HG02763 (cell line): ENCODE data around the gene SNX5.

ENCODE experiments used
- ATAC-seq: cut with Tn5 transposase; IDR thresholded peaks from one replicate; pipeline ENCODE4 v1.9.1; 2021; ENCODE audit warnings: mild to moderate bottlenecking, moderate library complexity; ENCODE audit not compliant: unreplicated experiment

SNX5 gene

GRCh38 chr20:17919149-17919548 lies 49.4 kb downstream of the SNX5 start:
- no peak for ATAC-seq

- no peak for ATAC-seq
These were observed 50.6 kb downstream of the SNX5 start for GRCh38 chr20:17917832-17918618.

GRCh38 chr20:17916433-17916891 lies 52.1 kb downstream of the SNX5 start:
- no peak for ATAC-seq

- ATAC-seq: no peak
These were observed 53.6 kb downstream of the SNX5 start for GRCh38 chr20:17914957-17915356.

GRCh38 chr20:17912916-17913315 lies 55.7 kb downstream of the SNX5 start:
- no peak for ATAC-seq

- ATAC-seq: no peak
These were observed 56.7 kb downstream of the SNX5 start for GRCh38 chr20:17911927-17912326.

GRCh38 chr20:17910828-17911294 lies 57.7 kb downstream of the SNX5 start:
- ATAC-seq: no peak

- ATAC-seq: no peak
These were observed 58.7 kb downstream of the SNX5 start for GRCh38 chr20:17909869-17910321.

- ATAC-seq: no peak
These were observed 63.0 kb downstream of the SNX5 start for GRCh38 chr20:17905544-17905943.

GRCh38 chr20:17904027-17904426 lies 64.6 kb downstream of the SNX5 start:
- peak; percentile 51 for ATAC-seq

- no peak for ATAC-seq
These were observed 66.0 kb downstream of the SNX5 start for GRCh38 chr20:17902531-17903083.

GRCh38 chr20:17901971-17902370 lies 66.6 kb downstream of the SNX5 start:
- ATAC-seq: no peak

- ATAC-seq: no peak
These were observed 70.0 kb downstream of the SNX5 start for GRCh38 chr20:17898548-17898994.

- ATAC-seq: no peak
These were observed 70.9 kb downstream of the SNX5 start for GRCh38 chr20:17897566-17898307.

GRCh38 chr20:17896771-17897369 lies 71.7 kb downstream of the SNX5 start:
- ATAC-seq: no peak

- no peak for ATAC-seq
These were observed 72.3 kb downstream of the SNX5 start for GRCh38 chr20:17896193-17896723.

GRCh38 chr20:17895641-17896171 lies 72.9 kb downstream of the SNX5 start:
- no peak for ATAC-seq

- no peak for ATAC-seq
These were observed 75.1 kb downstream of the SNX5 start for GRCh38 chr20:17893445-17893844.

GRCh38 chr20:17892189-17892938 lies 76.2 kb downstream of the SNX5 start:
- no peak for ATAC-seq
